Activated T-helper 2 cell treated with anti-CD3 and anti-CD28 coated beads, Interferon-gamma antibody, Interleukin-2, Interleukin-4, amounts not matched to agents 10 μg/mL and 5 μg/mL and 100 μg/mL, durations not matched to agents 14 hours and 24 hours and 36 hours (primary cell): ENCODE measurements around the gene ARHGAP24. TPM values are rescaled to one million over a fixed set of nuclear protein-coding genes. Genes with fewer than 3 reads are reported as not detected.

ENCODE experiments used
- DNase-seq: peaks from one replicate; pipeline ENCODE4 v3.0.0; 2021; ENCODE audit warnings: low spot score
- H3K27ac Mint-ChIP-seq: one replicate; pipeline ENCODE4 v1.8.0; 2021; ENCODE audit warnings: mixed read lengths
- H3K27me3 Mint-ChIP-seq: one replicate; pipeline ENCODE4 v1.8.0; 2021; ENCODE audit warnings: low read depth, mixed read lengths
- H3K36me3 Mint-ChIP-seq: one replicate; pipeline ENCODE4 v1.8.0; 2021; ENCODE audit warnings: low read depth, mixed read lengths
- H3K4me1 Mint-ChIP-seq: one replicate; pipeline ENCODE4 v1.8.0; 2021; ENCODE audit warnings: low read depth, mixed read lengths
- H3K4me3 Mint-ChIP-seq: one replicate; pipeline ENCODE4 v1.8.0; 2021; ENCODE audit warnings: low read depth, mild to moderate bottlenecking, moderate library complexity, mixed read lengths
- H3K9me3 Mint-ChIP-seq: one replicate; pipeline ENCODE4 v1.8.0; 2021; ENCODE audit warnings: mixed read lengths
- intact Hi-C: fragments of 100-400 bp; cut with micrococcal nuclease; formaldehyde crosslinking; loops from one replicate; pipeline ENCODE4 v1.15.1; 2023
- total RNA-seq: library from RNA; stranded (reverse); gene quantifications from 2 replicates; pipeline ENCODE4 v1.2.3, GENCODE V29; 2022

ARHGAP24 gene
- total RNA-seq, 1 donor from 2014 or later, result not detected

DNA sequence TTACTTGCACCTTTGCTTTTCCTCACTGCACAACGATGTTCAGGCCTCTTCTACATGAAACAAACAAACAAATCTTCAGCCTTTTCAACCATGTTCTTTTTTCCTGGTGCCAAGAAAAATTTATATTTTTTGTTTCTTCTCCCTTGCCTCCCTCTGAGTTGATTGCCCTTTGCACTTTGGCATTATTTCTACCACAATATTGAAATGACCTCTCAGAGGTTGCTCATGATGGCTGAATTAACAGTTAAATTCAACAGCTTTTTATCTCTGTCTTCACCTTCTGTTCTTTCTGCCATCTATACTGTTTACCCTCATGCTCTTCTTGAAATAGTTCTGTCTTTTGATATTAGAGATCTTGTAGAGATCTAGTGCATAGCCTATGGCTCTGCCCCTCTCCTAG lies 308.9 kb downstream of the ARHGAP24 start:
- Mint-ChIP-seq H3K27ac (no peak overlapping the region), H3K36me3 (no peaks in the 10 kb centered on the region), H3K9me3 (no peaks in the 10 kb centered on the region), H3K27me3 (no peaks in the 10 kb centered on the region), H3K4me3 (no peak overlapping the region), H3K4me1 (no peaks in the 10 kb centered on the region)
- intact Hi-C loops, result no loop called here
- no peak for DNase-seq

DNA sequence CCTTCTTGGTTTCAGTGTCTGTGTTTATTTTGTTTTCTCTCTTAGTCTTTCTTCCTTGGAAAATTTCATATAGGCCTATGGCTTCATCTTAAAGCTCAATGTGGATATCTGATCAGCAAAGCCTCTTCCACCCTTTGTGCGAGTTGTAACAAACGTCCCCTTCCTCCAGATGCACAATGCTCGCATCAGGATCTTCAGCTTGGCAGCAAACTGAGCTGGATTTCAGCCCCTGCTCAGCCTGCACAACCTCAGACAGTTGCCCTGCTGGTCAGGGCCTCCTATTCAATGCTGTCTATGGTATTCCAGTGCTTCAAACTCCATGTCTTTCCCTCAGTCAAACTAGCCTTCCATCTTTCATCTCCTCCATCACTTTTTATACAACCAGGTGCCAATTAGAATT lies 309.4 kb downstream of the ARHGAP24 start:
- Mint-ChIP-seq H3K27ac (no peak overlapping the region), H3K27me3 (no peaks in the 10 kb centered on the region), H3K9me3 (no peaks in the 10 kb centered on the region), H3K4me3 (no peak overlapping the region), H3K4me1 (no peaks in the 10 kb centered on the region), H3K36me3 (no peaks in the 10 kb centered on the region)
- intact Hi-C loops, result no loop called here
- no peak for DNase-seq

DNA sequence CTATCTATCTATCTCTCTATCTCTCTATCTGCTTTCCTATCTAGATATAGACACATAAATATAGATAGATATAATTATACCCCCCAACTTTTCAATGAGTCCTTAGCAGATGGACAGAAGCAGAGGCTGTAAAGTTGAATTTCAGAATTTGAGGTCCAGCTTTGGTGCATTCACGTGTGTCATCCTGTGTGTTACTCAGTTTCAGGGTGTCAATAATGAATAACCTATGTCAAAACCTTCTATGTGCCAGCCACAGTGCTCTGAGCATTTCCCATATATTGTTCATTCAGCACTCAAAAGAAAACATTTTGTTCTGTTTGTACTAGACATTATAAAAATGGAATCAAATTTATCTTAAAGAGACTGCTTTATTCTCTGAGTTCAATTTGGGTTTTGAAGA lies 310.0 kb downstream of the ARHGAP24 start:
- Mint-ChIP-seq H3K4me3 (no peak overlapping the region), H3K27me3 (no peaks in the 10 kb centered on the region), H3K36me3 (no peaks in the 10 kb centered on the region), H3K9me3 (no peaks in the 10 kb centered on the region), H3K4me1 (no peaks in the 10 kb centered on the region), H3K27ac (no peak overlapping the region)
- no peak for DNase-seq
- intact Hi-C loops, result no loop called here

DNA sequence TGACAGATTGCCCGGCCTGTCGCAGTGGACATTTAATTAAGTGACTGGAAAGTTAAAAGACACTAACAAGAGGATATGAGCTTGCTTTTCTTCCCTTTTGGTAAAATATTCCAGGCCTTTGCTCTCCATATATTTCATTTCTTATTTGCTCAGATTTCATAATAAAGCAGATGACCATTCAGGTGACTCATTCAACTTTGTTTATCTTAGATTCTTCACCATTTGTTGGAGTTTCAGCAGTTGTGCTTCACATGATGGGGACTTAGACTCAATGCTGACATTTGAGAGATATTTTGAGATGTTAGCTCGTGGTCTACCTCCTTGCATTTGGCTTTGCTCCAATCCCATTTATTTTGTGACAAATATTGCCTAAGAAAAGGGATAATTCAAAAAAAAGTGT lies 312.2 kb downstream of the ARHGAP24 start:
- intact Hi-C loops, result no loop called here
- no peak for DNase-seq
- H3K36me3 Mint-ChIP-seq, result no peaks in the 10 kb centered on the region
- no peaks in the 10 kb centered on the region for H3K9me3 Mint-ChIP-seq
- no peak overlapping the region for H3K27ac Mint-ChIP-seq
- no peaks in the 10 kb centered on the region for H3K4me1 Mint-ChIP-seq
- no peak overlapping the region for H3K4me3 Mint-ChIP-seq
- H3K27me3 Mint-ChIP-seq, result no peaks in the 10 kb centered on the region

DNA sequence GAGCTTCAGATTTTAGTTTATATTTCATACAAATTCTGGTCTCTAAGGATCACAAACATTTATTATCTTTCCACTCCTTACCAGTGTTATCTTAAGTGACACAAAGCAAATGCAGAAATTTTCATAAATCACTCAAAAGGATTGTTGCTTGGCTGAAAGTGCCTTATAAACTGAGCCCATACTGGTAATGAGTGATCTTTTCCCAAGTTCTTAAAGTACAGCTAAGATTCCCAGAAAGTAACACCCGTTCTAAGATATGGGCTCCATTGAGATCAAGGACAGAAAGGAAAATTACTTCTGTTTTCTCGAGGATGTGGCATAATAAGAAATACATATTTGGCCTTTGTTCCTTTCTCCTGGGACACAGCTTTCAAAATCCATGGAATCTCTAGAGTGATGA lies 313.7 kb downstream of the ARHGAP24 start:
- DNase-seq, result no peak
- H3K36me3 Mint-ChIP-seq, result no peaks in the 10 kb centered on the region
- H3K27me3 Mint-ChIP-seq, result no peaks in the 10 kb centered on the region
- no peaks in the 10 kb centered on the region for H3K9me3 Mint-ChIP-seq
- H3K4me3 Mint-ChIP-seq, result no peak overlapping the region
- no peak overlapping the region for H3K27ac Mint-ChIP-seq
- H3K4me1 Mint-ChIP-seq, result no peaks in the 10 kb centered on the region
- intact Hi-C loops, result no loop called here

DNA sequence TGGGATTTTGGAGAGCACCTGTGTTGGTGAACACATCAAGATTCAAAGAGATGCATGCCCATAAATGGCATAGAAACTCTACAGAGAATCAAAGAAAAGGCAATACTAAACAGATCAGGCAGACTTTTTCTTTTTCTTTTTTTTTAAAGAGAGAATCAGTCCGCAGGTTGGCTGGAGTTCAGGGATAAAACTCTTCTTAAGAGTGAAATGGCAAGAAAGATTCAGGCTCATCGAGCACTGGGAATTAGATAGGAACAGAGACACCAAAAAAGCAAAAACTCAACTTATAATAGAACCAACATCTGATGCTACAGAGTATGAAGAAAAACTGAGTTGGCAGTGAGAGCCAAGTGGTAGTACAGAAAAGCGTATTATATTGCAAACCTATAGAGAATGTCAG lies 314.3 kb downstream of the ARHGAP24 start:
- DNase-seq, result no peak
- no peaks in the 10 kb centered on the region for H3K36me3 Mint-ChIP-seq
- no peaks in the 10 kb centered on the region for H3K9me3 Mint-ChIP-seq
- H3K4me1 Mint-ChIP-seq, result no peaks in the 10 kb centered on the region
- no peak overlapping the region for H3K4me3 Mint-ChIP-seq
- H3K27me3 Mint-ChIP-seq, result no peaks in the 10 kb centered on the region
- intact Hi-C loops, result no loop called here
- no peak overlapping the region for H3K27ac Mint-ChIP-seq

DNA sequence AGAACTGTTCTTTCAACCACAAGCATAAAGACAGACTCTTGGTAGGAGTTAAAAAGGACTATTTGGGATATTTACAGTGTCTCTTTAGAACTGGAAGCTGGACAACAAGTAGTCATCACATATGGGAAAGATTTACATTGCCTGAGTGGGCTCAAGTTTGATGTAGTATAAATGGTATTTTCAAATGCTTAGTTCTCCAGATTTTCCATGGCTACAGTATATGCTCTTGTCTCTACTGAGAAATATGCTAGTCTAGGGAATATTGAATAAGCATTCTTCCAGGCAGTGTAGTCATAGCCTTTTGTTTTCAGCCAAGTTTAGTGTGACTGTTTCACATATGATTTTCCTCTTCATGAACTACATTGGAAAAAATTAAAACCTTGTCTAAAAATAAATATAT lies 315.6 kb downstream of the ARHGAP24 start:
- no peak for DNase-seq
- intact Hi-C loops, result no loop called here
- no peaks in the 10 kb centered on the region for H3K9me3 Mint-ChIP-seq
- H3K4me3 Mint-ChIP-seq, result no peak overlapping the region
- H3K4me1 Mint-ChIP-seq, result no peaks in the 10 kb centered on the region
- no peak overlapping the region for H3K27ac Mint-ChIP-seq
- no peaks in the 10 kb centered on the region for H3K36me3 Mint-ChIP-seq
- H3K27me3 Mint-ChIP-seq, result no peaks in the 10 kb centered on the region

DNA sequence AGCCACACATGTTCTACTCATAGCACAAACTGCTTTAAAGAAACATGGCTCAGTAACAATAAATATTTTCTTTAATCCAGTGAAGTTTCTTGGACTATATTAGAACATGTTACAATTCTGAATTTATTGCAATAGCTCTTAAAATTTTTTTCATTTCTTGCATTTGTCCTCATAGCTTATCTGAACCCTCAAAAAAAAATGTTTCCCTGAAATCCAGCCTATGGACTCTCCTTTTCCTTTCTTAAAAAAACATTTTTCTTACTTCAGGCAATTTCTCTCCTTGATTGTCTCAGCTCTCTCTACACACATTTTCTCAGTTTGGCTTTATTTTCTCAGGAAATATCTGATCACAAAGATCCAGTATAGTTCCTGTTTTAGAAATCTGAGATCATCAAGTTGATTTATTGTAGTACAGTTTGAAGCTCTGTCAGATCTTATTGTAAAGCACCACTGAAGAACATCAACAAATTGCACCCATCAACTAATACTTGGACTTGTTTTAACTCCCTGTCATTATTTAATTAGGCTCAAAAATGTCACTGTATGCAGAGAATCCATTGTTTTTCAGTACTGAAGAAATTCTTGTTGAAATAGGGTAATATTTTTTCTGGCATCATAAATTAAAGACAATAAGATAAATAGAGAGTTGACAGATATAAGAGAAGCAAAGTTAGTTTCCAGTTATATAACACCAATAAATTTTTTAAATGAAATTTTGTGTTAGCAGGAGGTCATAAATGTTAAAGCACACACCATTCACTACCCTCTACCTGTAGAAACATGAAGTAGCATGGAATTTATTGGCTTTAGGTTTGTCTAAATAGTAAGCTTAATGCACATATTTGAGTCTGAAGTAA lies 317.7 kb downstream of the ARHGAP24 start:
- Mint-ChIP-seq H3K27me3 (no peaks in the 10 kb centered on the region), H3K4me1 (no peaks in the 10 kb centered on the region), H3K27ac (no peak overlapping the region), H3K9me3 (no peaks in the 10 kb centered on the region), H3K4me3 (no peak overlapping the region), H3K36me3 (no peaks in the 10 kb centered on the region)
- no peak for DNase-seq
- intact Hi-C loops, result no loop called here

DNA sequence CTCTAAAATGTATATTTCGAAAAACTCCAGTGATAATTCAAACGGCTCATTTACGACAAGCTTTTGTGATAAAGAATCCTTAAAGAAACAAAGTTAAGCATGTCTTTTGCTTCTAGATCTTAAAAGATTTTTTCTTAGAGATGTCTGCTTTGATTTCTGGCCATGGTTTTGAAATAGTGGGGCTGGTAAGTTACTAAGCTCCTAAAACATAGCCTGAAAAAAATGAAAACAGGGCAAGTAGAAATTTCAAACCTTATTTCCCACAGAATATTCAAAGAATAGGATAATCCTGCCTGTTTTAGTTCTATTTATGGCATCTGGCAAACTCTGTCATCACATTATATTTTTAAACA lies 318.3 kb downstream of the ARHGAP24 start:
- Mint-ChIP-seq H3K27ac (no peak overlapping the region), H3K4me3 (no peak overlapping the region), H3K27me3 (no peaks in the 10 kb centered on the region), H3K4me1 (no peaks in the 10 kb centered on the region), H3K9me3 (no peaks in the 10 kb centered on the region), H3K36me3 (no peaks in the 10 kb centered on the region)
- DNase-seq, result no peak
- intact Hi-C loops, result no loop called here

DNA sequence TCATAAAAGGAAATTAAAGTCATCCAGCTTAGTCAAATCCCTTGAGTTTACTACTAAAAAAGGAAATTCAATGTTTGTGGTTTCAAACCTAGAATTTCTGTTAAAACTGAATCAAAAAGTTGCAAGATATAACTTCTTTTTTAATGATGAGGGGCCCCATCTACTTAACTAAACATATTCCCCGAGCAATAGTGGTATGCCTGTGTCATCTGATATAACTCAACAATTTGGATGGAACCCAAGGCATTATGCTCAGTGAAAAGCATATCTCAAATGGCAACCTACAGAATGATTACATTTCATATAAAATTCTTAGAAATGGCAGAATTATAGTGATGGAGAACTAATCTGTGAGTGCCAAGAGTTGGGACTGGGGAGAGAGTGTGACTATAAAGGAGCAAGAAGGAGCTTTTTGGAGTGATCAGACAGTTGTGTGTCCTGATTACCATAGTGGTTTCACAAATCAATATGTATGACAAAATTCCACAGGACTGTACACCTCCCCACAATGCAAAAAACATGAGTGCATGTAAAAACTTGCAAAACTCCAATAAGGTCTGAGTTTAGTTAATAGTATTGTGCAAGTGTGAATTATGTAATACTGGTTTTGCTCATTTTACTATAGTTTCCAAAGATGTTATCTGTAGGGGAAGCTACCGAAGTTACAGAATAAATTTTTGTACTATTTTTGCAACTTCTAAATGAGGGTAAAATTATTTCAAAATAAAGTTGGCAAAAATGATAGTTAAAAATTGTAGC lies 323.2 kb downstream of the ARHGAP24 start:
- Mint-ChIP-seq H3K4me3 (no peak overlapping the region), H3K27ac (no peak overlapping the region), H3K4me1 (no peaks in the 10 kb centered on the region), H3K27me3 (no peaks in the 10 kb centered on the region), H3K36me3 (no peaks in the 10 kb centered on the region), H3K9me3 (no peaks in the 10 kb centered on the region)
- DNase-seq, result no peak
- intact Hi-C loops, result no loop called here

DNA sequence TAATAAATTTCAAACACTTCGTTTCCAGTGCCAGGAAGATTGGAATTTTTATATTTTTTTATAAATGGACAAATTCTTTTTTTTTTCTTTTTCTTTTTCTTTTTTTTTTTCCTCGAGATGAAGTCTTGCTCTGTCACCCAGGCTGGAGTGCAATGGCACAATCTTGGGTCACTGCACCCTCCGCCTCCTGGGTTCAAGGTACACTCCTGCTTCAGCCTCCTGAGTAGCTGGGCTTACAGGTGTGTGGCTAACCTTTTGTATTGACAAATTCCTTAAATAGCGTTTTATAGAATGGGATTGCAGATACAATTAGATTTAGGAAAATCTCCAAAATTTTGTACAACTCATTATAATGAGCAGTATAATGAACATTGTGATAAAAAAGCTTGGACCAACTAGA lies 328.9 kb downstream of the ARHGAP24 start:
- intact Hi-C loops, result no loop called here
- Mint-ChIP-seq H3K4me1 (no peaks in the 10 kb centered on the region), H3K27ac (no peak overlapping the region), H3K27me3 (no peaks in the 10 kb centered on the region), H3K4me3 (no peak overlapping the region), H3K36me3 (no peaks in the 10 kb centered on the region), H3K9me3 (no peaks in the 10 kb centered on the region)
- DNase-seq, result no peak

DNA sequence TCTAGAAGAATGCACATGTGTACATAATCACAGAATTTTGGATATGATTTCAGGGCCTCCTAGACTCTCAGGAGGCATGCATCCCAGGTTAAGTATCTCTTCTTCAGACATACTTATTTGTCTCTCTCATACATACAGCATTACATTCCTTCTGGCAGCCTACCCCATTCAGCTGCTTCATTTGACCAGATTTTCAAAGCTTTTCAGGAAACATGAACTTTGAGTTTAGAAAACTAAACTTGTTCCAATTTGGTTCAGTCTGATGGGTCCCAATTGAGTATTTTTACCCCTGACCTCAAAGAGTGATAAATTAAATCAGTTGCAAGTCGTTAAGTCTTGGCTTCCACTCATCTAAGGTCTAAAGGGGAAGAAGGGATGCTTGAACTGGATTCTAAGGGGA lies 330.9 kb downstream of the ARHGAP24 start:
- H3K36me3 Mint-ChIP-seq, result no peaks in the 10 kb centered on the region
- no peaks in the 10 kb centered on the region for H3K9me3 Mint-ChIP-seq
- no peaks in the 10 kb centered on the region for H3K4me1 Mint-ChIP-seq
- no peak overlapping the region for H3K27ac Mint-ChIP-seq
- intact Hi-C loops, result no loop called here
- H3K4me3 Mint-ChIP-seq, result no peak overlapping the region
- no peak for DNase-seq
- no peaks in the 10 kb centered on the region for H3K27me3 Mint-ChIP-seq

DNA sequence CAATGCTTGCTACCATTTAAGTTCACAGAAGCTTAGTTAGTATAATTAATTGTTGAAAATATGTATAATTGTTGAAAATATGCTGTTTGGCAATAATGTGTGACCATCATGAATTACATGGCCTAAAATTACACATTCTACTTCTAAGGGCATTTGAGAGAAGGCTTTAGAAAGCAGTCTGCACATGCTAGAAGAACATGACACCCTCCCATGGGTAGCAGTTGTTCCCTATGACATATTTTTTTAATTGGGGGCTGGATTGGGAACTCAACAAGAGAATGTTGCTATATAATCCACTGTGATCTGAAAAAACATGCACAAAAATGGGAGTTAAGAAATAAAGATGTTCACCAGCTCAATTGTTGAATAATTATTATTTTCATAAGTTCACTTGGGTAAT lies 331.4 kb downstream of the ARHGAP24 start:
- intact Hi-C loops, result no loop called here
- H3K27ac Mint-ChIP-seq, result no peak overlapping the region
- no peak for DNase-seq
- H3K27me3 Mint-ChIP-seq, result no peaks in the 10 kb centered on the region
- H3K4me3 Mint-ChIP-seq, result no peak overlapping the region
- H3K36me3 Mint-ChIP-seq, result no peaks in the 10 kb centered on the region
- H3K4me1 Mint-ChIP-seq, result no peaks in the 10 kb centered on the region
- no peaks in the 10 kb centered on the region for H3K9me3 Mint-ChIP-seq
